HG02870 (cell line): ENCODE results near the gene MRPS9.

Experiments used
- ATAC-seq: cut with Tn5 transposase; IDR thresholded peaks from one replicate; pipeline ENCODE4 v1.9.1; 2021; ENCODE audit warnings: mild to moderate bottlenecking, moderate library complexity; ENCODE audit not compliant: unreplicated experiment

The MRPS9 gene

GRCh38 chr2:105078906-105079495 lies 41.1 kb downstream of the MRPS9 start:
- no peak for ATAC-seq

- ATAC-seq: no peak
These were observed 42.6 kb downstream of the MRPS9 start for GRCh38 chr2:105080461-105080860.

GRCh38 chr2:105081006-105081601 lies 43.2 kb downstream of the MRPS9 start:
- no peak for ATAC-seq

- ATAC-seq: no peak
These were observed 44.2 kb downstream of the MRPS9 start for GRCh38 chr2:105082107-105082506.

GRCh38 chr2:105085525-105085924 lies 47.7 kb downstream of the MRPS9 start:
- no peak for ATAC-seq

GRCh38 chr2:105087273-105087672 lies 49.4 kb downstream of the MRPS9 start:
- no peak for ATAC-seq

- no peak for ATAC-seq
These were observed 52.2 kb downstream of the MRPS9 start for GRCh38 chr2:105090091-105090490.

- ATAC-seq: no peak
These were observed 54.9 kb downstream of the MRPS9 start for GRCh38 chr2:105092797-105093196.

GRCh38 chr2:105099153-105099552 lies 61.3 kb downstream of the MRPS9 start:
- no peak for ATAC-seq

- peak; percentile 95 for ATAC-seq
These were observed 62.4 kb downstream of the MRPS9 start for GRCh38 chr2:105100046-105100840.

- ATAC-seq: no peak
These were observed 64.1 kb downstream of the MRPS9 start for GRCh38 chr2:105102001-105102400.

GRCh38 chr2:105102963-105103421 lies 65.1 kb downstream of the MRPS9 start:
- ATAC-seq: no peak

GRCh38 chr2:105103481-105103880 lies 65.6 kb downstream of the MRPS9 start:
- no peak for ATAC-seq

GRCh38 chr2:105104208-105104731 lies 66.4 kb downstream of the MRPS9 start:
- no peak for ATAC-seq

- no peak for ATAC-seq
These were observed 72.5 kb downstream of the MRPS9 start for GRCh38 chr2:105110295-105110829.

GRCh38 chr2:105111365-105112150 lies 73.7 kb downstream of the MRPS9 start:
- no peak for ATAC-seq

GRCh38 chr2:105112345-105112744 lies 74.5 kb downstream of the MRPS9 start:
- no peak for ATAC-seq

GRCh38 chr2:105113616-105114291 lies 75.9 kb downstream of the MRPS9 start:
- no peak for ATAC-seq

- no peak for ATAC-seq
These were observed 76.7 kb downstream of the MRPS9 start for GRCh38 chr2:105114551-105114950.

GRCh38 chr2:105116348-105116747 lies 78.5 kb downstream of the MRPS9 start:
- ATAC-seq: no peak
